NCI-H524 treated with DMSO at 0.1 percent for 48 hours (cell line): Measurements from ENCODE around the gene HSPA2.
"Not testable (repeated sequence)": the region's sequence is repeated elsewhere in the genome, so short reads cannot be mapped to it uniquely, and the experiment has no call there.

Experiments
- DNase-seq: peaks from one replicate; lab custom pipeline; 2025; lab: John Stamatoyannopoulos, UW

HSPA2 gene

DNA sequence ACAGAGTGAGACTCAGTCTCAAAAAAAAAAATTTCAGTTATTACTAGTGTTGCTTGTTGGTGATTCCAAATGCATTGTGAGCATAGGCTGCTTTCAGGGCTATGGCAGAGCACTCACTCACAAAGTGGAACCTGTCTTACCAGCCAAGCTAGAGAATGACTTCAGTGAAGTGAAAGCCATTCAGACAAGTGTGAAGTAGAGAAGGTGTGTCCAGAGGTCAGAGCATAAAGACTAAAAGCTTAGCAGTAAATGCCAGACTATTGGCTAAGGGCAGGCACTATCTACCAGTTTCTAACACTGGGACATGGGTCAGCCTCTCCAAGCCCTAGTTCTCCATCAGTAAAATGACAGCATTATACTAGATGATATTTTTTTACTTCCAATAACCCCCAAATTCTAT is 21.9 kb downstream of the HSPA2 start:
- no peak for DNase-seq

- no peak for DNase-seq
Observed at GRCh38 chr14:64563696-64564095, 23.2 kb downstream of the HSPA2 start.

- DNase-seq, result no peak
Observed at GRCh38 chr14:64566651-64567122, 26.1 kb downstream of the HSPA2 start.

DNA sequence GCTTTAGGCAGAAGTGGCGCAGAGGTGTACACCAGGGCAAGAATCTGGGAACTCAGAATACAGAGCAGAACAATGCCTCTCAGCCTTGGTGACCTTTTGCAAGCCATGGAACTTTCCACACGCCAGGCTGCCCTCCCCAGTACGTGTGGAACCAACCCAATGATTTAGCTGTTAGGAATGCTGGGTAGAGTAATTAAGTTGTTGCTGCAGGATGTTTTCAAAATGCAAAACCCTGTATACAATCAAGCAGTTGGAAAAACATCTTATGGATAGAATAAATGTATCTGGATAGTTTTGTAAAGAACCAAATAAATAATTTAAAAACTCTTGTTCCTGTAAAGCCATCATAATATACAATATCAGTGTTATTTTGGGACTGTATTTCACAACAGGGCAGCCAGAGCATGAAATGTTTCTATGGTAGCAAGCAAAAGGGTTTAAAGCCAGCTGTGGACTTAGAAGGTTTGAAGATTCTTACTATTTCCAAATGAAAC is 28.6 kb downstream of the HSPA2 start:
- no peak for DNase-seq

DNA sequence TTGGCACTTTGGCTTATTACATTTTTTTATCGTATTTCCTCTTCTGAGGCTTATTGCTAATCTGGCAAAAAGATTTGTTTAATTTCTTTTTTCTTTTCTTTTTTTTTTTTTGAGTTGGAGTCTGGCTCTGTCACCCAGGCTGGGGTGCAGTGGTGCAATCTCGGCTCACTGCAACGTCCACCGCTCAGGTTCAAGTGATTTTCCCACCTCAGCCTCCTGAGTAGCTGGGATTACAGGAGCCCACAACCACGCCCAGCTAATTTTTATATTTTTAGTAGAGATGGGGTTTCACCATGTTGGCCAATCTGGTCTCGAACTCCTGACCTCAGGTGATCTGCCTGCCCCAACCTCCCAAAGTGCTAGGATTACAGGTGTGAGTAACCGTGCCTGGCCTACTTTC is 29.1 kb downstream of the HSPA2 start:
- not testable (repeated sequence) for DNase-seq

GRCh38 chr14:64572386-64573104 is 32.0 kb downstream of the HSPA2 start:
- no peak for DNase-seq

DNA sequence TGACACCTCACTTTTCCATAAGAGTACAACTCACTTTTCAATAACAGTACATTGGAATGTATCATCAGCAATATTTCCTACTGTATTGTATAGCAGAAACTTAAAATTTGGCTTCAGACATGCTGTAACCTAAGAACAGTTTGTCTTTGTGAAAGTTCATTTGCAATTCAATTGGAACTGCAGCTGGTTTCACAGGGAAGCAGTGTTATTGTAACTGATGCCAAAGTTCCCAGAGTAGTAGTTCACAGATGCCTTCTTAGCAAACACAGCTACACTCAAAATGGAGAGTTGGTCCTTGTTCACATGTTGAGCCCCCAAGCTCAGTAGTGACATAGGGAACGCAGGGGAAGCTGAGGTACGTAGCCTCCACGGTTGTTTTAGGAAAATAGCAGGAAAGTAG is 32.6 kb downstream of the HSPA2 start:
- DNase-seq, result no peak

DNA sequence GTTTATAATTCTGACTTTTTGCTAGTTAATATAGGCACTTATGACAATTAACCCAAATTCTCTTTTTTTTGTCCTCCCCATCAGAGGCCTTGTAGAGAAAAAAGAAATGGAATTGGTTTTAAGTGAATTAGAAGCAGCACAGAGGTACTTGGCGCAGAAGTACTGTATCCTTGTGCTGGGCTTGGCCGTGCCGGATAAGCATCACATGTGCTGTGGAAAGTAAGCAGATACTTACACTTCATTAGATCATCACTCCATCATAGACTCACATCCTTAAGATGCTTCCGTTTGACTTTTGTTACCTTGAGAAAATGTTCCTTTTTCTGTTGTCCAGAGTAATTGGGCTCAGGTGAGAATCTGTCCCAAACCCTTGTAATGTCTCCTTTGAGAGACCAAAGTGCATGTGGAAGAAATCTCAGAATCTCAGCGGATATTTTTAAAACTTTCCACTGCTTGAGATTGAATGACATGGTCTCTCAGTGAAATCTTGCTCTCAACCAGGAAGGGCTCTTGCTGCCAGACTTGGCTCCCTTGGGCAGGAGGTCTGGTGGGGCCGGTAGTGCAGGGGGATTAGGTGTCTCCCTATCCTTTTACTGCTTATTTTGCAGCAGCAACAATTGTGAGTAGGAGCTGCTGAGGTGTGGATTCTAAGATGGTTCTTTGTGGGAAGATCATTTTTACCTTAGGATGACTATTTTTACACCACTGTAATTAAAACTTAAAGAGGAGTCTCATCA is 34.0 kb downstream of the HSPA2 start:
- DNase-seq, result no peak

GRCh38 chr14:64577211-64577610 is 36.7 kb downstream of the HSPA2 start:
- DNase-seq, result no peak

GRCh38 chr14:64580467-64580866 is 39.9 kb downstream of the HSPA2 start:
- no peak for DNase-seq

DNA sequence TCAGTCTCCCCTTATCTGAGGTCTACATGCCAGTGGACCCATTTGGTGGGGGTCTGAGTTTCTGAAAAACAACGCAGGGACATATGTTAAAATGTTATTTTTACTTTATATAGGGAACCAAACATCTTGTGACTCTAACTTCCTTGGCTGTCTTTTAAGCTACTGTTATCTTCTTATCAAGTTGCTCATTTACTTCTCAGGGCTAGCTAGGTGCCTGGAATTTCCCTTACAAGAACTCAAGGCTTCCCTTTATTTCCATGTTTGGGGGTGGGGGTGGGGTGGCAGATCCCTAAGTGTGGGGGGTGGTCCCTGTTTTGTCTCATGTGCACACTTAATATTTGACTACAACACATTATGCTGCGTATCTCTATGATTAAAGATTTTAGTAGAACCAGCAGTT is 40.8 kb downstream of the HSPA2 start:
- DNase-seq, result no peak

DNA sequence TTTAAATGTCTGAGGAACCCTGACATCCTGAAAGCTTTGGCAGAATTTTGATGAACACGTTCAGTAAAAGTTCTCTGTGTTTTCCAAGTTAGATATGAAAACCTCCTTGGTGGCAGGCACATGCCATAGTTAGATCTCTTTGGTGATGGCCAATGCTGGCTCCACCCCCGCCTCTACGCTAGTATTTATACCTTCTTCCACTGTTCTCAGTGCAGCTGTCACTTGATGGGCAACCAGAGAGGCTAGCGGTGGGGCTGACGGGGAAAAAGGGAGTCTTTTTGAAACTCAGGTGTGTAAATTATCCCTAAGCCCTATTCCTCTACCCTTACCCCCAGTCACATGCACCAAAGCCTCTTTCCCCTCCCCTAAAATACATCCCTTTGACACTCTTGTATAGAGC is 41.3 kb downstream of the HSPA2 start:
- no peak for DNase-seq

DNA sequence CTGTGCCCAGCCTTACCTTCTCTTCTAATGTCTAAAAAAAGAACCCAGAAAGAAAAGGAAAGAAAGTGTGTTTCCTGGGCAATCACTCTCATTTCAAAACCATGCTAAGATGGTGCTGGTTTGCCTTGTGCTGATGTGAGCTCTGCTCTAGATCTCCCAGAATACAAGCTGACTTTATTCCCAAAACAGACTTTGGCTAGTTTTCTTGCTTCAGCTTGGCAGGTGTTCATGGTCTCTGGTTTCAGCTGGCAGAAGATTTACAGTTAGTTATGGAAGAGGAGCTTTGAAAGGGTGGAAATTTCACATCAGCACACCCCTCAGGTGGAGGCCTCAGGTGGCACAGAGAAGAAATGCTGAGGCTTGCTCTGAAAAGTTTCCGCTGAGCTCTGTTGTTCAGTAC is 43.6 kb downstream of the HSPA2 start:
- DNase-seq, result no peak

DNA sequence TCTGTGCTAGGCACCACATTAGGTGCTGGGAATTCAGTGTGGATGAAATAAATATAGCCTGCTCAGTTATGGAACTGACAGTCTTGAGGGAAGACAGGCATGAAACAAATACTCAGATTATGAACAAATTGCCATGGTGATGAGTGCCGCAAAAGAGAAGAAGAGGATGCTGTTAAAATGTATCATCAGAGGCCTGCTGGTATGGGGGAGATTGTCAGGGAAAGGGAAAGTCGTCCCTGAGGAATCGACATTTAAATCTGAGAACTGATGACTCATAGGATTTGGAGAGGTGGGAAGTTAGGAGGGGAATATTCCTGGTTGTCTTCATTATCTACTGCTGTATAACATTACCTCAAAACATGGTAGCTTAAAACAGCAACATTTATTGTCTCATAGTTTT is 51.3 kb downstream of the HSPA2 start:
- no peak for DNase-seq
